Right renal cortex interstitium (tissue), 3 donors: ENCODE measurements around the gene CCL25. TPM values are rescaled to one million over a fixed set of nuclear protein-coding genes. Genes with fewer than 3 reads are reported as not detected.
"Not testable (repeated sequence)": the region's sequence is repeated elsewhere in the genome, so short reads cannot be mapped to it uniquely, and the experiment has no call there.

Experiments
- DNase-seq, 3 donors: peaks; one replicate each; pipeline ENCODE4 v3.0.0-alpha.2; 2013; ENCODE audit warnings: low read depth in 3 of 3, low spot score in 2 of 3
- polyA plus RNA-seq, 3 donors: library from polyadenylated mRNA; unstranded; fragments of 120-200 nt; gene quantifications; one replicate each; pipeline ENCODE4 v1.2.1, GENCODE V29; 2013; ENCODE audit not compliant: insufficient read length in 3 of 3

Gene CCL25
- under 1 TPM in 2 of 3 donors, not detected in 1; 0.22 to 0.24 TPM for polyA plus RNA-seq

- DNase-seq = no peak
These were observed at the start of gene CCL25 for GRCh38 chr19:8052464-8052859. Gene CCL25, plus strand, starts transcription at chr19:8052760. Its CDS starts 290 bp downstream, at chr19:8053050.

GRCh38 chr19:8004001-8004400 is 48.6 kb upstream of the CCL25 start:
- DNase-seq = no peak

- DNase-seq = no peak
These were observed 47.6 kb upstream of the CCL25 start for GRCh38 chr19:8004723-8005513.

- DNase-seq = peak; percentile 61 to 80 (median 73)
These were observed 46.9 kb upstream of the CCL25 start, which contains the start of gene ELAVL1 for GRCh38 chr19:8005534-8006256. Gene ELAVL1, minus strand, starts transcription at chr19:8005641. Its CDS starts 13,826 bp downstream, at chr19:7991815.

- no peak for DNase-seq
These were observed 34.8 kb upstream of the CCL25 start for GRCh38 chr19:8017808-8018207.

GRCh38 chr19:8020681-8021080 is 31.9 kb upstream of the CCL25 start:
- DNase-seq = no peak

- DNase-seq = no peak
These were observed 31.2 kb upstream of the CCL25 start for GRCh38 chr19:8021374-8021773.

GRCh38 chr19:8022275-8022674 is 30.3 kb upstream of the CCL25 start:
- DNase-seq = no peak

- no peak for DNase-seq
These were observed 29.2 kb upstream of the CCL25 start for GRCh38 chr19:8023371-8023770.

- not testable (repeated sequence) for DNase-seq
These were observed 28.3 kb upstream of the CCL25 start for GRCh38 chr19:8024256-8024655.

- no peak for DNase-seq
These were observed 27.2 kb upstream of the CCL25 start for GRCh38 chr19:8025316-8025715.

- no peak for DNase-seq
These were observed 23.5 kb upstream of the CCL25 start for GRCh38 chr19:8028951-8029491.

GRCh38 chr19:8030960-8031359 is 21.6 kb upstream of the CCL25 start:
- no peak for DNase-seq

GRCh38 chr19:8033287-8034177 is 19.0 kb upstream of the CCL25 start:
- DNase-seq = not testable (repeated sequence)

- no peak for DNase-seq
These were observed 18.4 kb upstream of the CCL25 start for GRCh38 chr19:8034178-8034525.

- no peak for DNase-seq
These were observed 16.0 kb upstream of the CCL25 start for GRCh38 chr19:8036434-8037099.

GRCh38 chr19:8038815-8039214 is 13.7 kb upstream of the CCL25 start:
- DNase-seq = no peak

- no peak for DNase-seq
These were observed 13.3 kb upstream of the CCL25 start for GRCh38 chr19:8039231-8039630.

- DNase-seq = no peak
These were observed 11.0 kb upstream of the CCL25 start for GRCh38 chr19:8041531-8041931.

GRCh38 chr19:8042900-8043299 is 9.7 kb upstream of the CCL25 start:
- no peak for DNase-seq
